ENCODE measurements around the gene CRHBP. TPM values are rescaled to one million over a fixed set of nuclear protein-coding genes. Genes with fewer than 3 reads are reported as not detected.

Gene CRHBP
- total and polyA plus RNA-seq, 2 donors from 2014 or later, result 8.6 to 67.7 TPM

DNA sequence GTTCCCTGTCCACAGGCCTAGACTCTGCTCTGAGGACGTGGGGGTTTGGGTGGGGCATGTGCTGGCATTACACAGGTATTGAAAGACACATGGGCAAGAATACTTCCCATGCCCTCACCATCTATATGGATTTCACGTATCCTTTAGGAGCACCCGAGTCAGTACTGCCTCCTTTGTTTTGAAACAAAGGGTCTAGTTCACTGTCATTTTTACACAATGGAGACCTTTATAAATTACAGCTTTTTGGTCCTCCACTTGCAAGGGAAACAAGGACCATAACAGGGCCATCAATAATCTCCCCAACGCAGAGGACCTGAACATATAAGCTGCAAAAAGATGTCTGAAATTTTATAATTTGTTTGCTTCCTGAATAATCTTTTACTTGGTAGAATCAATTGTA, 24.9 kb upstream of the CRHBP start:
- H3K27me3 ChIP-seq (ENCODE audit: control insufficient read depth, insufficient read depth, low read length), result no peaks in the 10 kb centered on the region
- H3K36me3 ChIP-seq (ENCODE audit: control insufficient read depth in 2 of 3, insufficient read depth in 3 of 3, low read length in 3 of 3), result no peaks in the 10 kb centered on the region
- no peak for TF ChIP-seq CTCF (IDR thresholded peaks at IDR 0.05; ENCODE audit: borderline replicate concordance, extremely low read depth, insufficient read depth)
- H3K9ac ChIP-seq (ENCODE audit: low read length in 3 of 3), result no peak overlapping the region
- H3K27ac ChIP-seq (ENCODE audit: low read depth in 2 of 2, low read length in 2 of 2), result no peak overlapping the region
- FAIRE-seq (no peak), DNase-seq (no peak)
- H3K9me3 ChIP-seq (ENCODE audit: control insufficient read depth in 2 of 3, insufficient read depth in 1 of 3, low read length in 3 of 3), result no peaks in the 10 kb centered on the region
- no peaks in the 10 kb centered on the region for H3K4me1 ChIP-seq (ENCODE audit: control insufficient read depth in 2 of 3, insufficient read depth in 2 of 3, low read depth in 1 of 3, low read length in 3 of 3)
- intact Hi-C loops (cut with DNase I), result no loop called here
- no peak overlapping the region for H3K4me3 ChIP-seq (ENCODE audit: low read length in 3 of 3)

DNA sequence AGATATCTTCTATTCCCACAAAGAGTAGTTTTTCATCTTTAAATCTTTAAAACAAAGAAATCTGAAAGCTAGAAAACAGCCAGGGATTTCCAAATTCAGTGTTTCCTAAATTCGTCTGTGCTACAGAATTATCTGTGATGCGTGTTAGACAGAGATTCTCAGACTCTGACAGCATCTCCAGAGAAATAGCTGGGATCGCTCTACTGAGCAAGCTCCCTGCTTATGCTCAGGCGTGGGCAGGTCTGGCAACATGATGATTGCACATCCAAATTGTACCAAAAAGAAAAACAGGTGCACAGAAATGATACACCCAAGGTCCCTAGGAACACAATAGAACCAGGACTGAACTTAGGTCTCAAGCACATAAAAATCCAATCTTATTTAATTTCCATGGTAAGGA, 22.8 kb upstream of the CRHBP start:
- FAIRE-seq (no peak), DNase-seq (no peak)
- Histone ChIP-seq H3K27me3 (ENCODE audit: control insufficient read depth, insufficient read depth, low read length) (no peaks in the 10 kb centered on the region), H3K4me1 (ENCODE audit: control insufficient read depth in 2 of 3, insufficient read depth in 2 of 3, low read depth in 1 of 3, low read length in 3 of 3) (no peaks in the 10 kb centered on the region), H3K36me3 (ENCODE audit: control insufficient read depth in 2 of 3, insufficient read depth in 3 of 3, low read length in 3 of 3) (no peaks in the 10 kb centered on the region), H3K9ac (ENCODE audit: low read length in 3 of 3) (no peak overlapping the region), H3K27ac (ENCODE audit: low read depth in 2 of 2, low read length in 2 of 2) (no peak overlapping the region), H3K4me3 (ENCODE audit: low read length in 3 of 3) (no peak overlapping the region), H3K9me3 (ENCODE audit: control insufficient read depth in 2 of 3, insufficient read depth in 1 of 3, low read length in 3 of 3) (no peaks in the 10 kb centered on the region)
- intact Hi-C loops (cut with DNase I), result no loop called here
- no peak for TF ChIP-seq CTCF (IDR thresholded peaks at IDR 0.05; ENCODE audit: borderline replicate concordance, extremely low read depth, insufficient read depth)

DNA sequence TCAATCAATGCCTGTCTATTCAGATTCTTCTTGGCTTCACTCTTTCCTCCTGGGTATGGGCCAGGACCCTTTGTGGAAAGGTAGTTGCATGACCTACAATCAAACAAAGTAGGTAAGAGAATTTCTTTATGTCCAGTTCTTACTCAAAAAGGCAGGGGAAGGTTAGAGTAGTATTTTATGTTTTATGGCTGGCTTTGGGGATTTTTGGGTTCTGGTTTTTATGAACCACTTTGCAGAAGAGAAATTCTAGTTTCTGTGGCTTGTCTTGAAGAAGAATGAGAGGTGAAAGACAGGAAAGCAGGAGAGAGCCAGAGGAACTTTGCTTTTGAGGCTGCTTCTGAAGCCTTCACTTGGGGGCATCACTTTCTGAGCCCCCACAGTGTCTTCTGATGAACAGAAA, 14.7 kb upstream of the CRHBP start:
- no peak for TF ChIP-seq CTCF (IDR thresholded peaks at IDR 0.05; ENCODE audit: borderline replicate concordance, extremely low read depth, insufficient read depth)
- FAIRE-seq (no peak), DNase-seq (no peak)
- Histone ChIP-seq H3K4me1 (ENCODE audit: control insufficient read depth in 2 of 3, insufficient read depth in 2 of 3, low read depth in 1 of 3, low read length in 3 of 3) (no peaks in the 10 kb centered on the region), H3K27ac (ENCODE audit: low read depth in 2 of 2, low read length in 2 of 2) (no peak overlapping the region), H3K36me3 (ENCODE audit: control insufficient read depth in 2 of 3, insufficient read depth in 3 of 3, low read length in 3 of 3) (no peaks in the 10 kb centered on the region), H3K27me3 (ENCODE audit: control insufficient read depth, insufficient read depth, low read length) (no peaks in the 10 kb centered on the region), H3K9ac (ENCODE audit: low read length in 3 of 3) (no peak overlapping the region), H3K4me3 (ENCODE audit: low read length in 3 of 3) (no peak overlapping the region), H3K9me3 (ENCODE audit: control insufficient read depth in 2 of 3, insufficient read depth in 1 of 3, low read length in 3 of 3) (no peaks in the 10 kb centered on the region)
- intact Hi-C loops (cut with DNase I), result no loop called here

DNA sequence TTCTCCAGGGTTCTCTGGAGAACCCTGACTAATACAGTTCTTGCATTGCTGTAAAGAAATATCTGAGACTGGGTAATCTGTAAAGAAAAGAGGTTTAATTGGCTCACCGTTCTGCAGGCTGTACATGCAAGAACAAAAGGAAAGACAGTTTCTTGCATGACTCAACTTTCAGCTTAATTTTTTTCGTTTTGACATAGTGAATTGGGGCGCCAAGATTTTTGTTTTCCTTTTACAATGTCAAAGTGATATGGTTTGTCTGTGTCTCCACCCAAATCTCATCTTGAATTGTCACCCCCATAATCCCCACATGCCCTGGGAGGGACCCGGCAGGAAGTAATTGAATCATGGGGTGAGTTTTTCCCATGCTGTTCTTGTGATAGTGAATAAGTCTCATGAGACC, 11.8 kb upstream of the CRHBP start:
- Histone ChIP-seq H3K4me3 (ENCODE audit: low read length in 3 of 3) (no peak overlapping the region), H3K27ac (ENCODE audit: low read depth in 2 of 2, low read length in 2 of 2) (no peak overlapping the region), H3K9ac (ENCODE audit: low read length in 3 of 3) (no peak overlapping the region), H3K4me1 (ENCODE audit: control insufficient read depth in 2 of 3, insufficient read depth in 2 of 3, low read depth in 1 of 3, low read length in 3 of 3) (no peaks in the 10 kb centered on the region), H3K36me3 (ENCODE audit: control insufficient read depth in 2 of 3, insufficient read depth in 3 of 3, low read length in 3 of 3) (no peaks in the 10 kb centered on the region), H3K27me3 (ENCODE audit: control insufficient read depth, insufficient read depth, low read length) (no peaks in the 10 kb centered on the region), H3K9me3 (ENCODE audit: control insufficient read depth in 2 of 3, insufficient read depth in 1 of 3, low read length in 3 of 3) (no peaks in the 10 kb centered on the region)
- no peak for TF ChIP-seq CTCF (IDR thresholded peaks at IDR 0.05; ENCODE audit: borderline replicate concordance, extremely low read depth, insufficient read depth)
- DNase-seq (no peak), FAIRE-seq (no peak)
- intact Hi-C loops (cut with DNase I), result no loop called here
